NCI-H1092 (cell line): ENCODE measurements around the gene ADPRHL1.

Experiments used
- DNase-seq: peaks from one replicate; lab custom pipeline; 2025; lab: John Stamatoyannopoulos, UW

The ADPRHL1 gene

DNA sequence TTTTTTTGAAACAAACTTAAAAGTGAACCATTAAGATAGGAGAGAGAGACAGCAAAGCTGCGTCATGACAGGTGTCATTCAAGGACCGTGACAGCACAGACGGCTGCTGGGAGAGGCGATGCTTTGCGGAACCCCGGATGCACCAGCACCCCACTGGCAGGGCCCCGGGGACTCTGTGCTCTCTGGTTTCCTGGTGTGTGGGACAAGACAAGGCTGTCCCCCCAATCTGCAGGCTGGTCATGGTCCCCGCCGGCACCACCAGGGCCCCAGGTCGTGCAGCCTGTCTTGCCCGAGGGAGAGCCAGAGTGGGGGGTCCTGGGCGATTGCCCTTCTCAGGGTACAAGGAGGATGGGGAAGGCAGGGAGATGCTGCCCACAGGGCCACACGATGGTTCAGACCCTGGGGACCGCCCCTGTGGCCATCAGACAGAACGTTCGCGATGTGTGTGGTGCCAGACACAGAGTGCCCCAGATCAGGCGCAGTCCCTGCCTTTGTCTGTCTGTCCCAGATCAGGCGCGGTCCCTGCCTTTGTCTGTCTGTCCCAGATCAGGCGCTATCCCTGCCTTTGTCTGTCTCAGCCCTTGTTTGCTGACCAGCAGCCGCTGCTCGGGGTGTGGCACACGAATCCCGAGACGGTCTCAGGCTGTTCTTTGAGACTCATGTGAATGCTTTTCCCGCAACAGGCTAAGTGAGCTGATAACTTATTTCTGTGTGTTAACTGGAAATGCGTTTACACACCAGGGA is 36.1 kb downstream of the ADPRHL1 start:
- DNase-seq, result no peak

DNA sequence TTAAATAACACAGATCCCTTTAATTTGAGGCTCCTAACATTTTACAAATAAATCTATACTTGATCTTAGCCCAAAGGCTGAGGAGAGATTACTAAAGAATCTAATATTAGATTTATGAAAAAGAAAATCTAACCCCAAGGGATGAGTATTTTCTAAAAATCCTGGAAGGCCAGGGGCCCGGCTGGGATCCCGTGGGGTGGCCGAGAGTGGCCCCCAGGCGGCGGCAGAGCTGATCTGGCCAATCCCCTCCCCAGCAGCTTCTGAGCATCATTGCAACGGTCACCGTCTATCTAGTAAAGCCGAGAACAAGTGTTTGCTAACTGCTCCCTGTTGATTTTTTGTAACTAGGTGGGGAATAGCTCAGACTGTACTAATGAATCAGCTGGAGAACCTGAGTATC is 37.5 kb downstream of the ADPRHL1 start:
- DNase-seq, result no peak

DNA sequence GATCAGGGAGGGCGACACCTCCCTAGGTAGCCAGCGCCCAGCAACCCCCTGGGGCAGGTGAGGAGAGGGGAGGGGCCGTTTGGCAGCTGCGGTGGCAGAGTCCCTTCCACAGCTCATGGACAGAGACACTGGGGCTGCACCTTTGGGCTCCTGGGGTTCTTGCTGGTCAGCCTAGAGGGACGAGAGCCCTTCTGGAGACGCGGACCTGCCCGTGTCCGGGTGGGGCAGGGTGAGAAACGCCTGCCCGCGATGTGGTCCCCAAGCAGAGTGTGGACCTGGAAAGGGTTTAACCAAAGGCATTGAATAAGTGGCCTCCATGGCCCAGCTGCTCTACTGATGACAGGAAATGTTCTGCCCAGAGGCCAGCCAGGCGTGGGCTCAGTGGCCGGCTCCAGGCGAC is 38.3 kb downstream of the ADPRHL1 start:
- no peak for DNase-seq

DNA sequence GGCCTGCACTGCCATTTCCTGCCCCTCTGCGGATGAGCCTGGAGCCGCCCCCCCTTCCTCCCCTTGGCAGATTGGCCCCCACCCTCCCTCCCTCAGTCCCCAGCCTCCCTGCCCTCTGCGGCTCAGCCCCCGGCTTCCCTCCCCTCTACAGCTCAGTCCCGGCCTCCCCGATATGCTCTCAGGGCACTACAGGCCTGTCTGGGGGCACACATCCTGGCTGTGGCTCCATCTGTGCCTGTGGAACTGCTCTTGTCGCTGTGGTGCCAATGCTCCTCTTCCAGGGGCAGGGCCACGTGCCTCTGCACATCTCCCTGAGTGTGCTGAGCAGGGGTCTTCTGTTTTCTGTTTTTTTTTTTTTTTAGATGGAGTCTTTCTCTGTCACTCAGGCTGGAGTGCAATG is 39.0 kb downstream of the ADPRHL1 start:
- DNase-seq, result no peak

DNA sequence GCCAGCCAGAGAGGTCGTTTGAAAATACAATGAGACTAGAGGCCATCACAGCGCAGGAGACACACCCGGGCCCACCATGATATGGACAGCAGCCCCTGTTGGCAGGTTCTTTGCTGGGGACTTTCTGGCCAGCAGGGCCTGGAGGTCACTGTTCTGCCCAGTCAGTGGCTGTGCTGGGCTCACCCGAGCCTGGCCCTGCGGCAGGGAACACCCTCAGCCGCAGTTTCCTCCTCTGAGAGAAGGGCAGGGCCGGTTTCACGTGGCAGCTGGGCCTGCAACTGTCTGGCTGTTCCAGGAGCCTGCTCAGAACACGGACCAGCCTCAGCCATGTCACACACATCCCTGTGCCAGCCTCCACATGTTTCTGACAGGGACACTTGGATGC is 39.4 kb downstream of the ADPRHL1 start:
- DNase-seq, result no peak

DNA sequence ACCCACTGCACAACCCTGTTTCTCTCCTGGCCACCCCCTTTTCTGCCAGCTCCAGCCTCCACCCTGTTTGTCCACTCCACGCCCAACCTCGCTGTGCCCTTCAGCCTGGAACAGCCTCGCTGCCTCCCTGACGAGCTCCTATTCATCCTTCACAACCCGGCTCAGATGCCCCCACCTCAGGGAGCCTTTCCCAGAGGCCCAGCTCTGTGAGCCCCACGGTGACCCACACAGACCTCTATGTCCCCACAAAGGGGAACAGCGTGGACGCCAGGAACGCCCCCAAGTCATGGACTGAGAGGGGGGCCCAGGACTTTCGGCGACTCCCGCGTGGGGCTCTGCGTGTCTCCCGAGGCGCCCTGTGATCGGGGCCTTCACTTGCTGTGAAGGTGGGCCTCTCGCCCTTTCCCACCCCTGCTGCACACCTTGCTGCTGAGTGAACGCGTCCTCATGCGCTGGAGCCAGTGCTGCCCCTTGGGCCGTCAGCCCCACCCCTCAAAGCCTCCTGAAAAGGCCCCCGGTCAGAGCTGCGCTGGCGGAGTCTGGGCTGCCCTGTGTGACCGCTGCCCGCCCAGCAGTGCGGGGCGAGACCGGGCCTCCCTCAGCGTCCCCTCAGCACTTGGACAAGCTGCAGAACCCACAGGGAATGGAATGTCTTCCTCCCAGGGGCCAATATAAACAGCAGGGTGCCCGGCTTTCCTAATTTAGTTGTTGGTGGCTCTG is 40.0 kb downstream of the ADPRHL1 start:
- DNase-seq, result no peak

DNA sequence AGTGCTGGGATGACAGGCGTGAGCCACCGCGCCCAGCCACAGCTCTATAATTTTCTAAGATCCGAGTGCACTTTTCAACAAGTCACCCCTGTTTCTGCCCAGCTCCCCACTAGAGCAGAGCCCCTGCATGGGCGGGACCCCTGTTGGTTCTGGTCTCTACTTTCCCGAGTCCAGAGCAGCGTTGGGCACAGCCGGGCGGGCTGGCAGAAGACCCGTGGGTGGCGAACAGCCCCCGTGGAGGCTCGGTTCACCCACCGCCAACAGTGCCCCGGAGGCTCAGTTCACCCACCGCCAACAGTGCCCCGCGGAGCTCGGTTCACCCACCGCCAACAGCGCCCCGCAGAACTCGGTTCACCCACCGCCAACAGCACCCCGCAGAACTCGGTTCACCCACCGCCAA is 40.8 kb downstream of the ADPRHL1 start:
- no peak for DNase-seq

DNA sequence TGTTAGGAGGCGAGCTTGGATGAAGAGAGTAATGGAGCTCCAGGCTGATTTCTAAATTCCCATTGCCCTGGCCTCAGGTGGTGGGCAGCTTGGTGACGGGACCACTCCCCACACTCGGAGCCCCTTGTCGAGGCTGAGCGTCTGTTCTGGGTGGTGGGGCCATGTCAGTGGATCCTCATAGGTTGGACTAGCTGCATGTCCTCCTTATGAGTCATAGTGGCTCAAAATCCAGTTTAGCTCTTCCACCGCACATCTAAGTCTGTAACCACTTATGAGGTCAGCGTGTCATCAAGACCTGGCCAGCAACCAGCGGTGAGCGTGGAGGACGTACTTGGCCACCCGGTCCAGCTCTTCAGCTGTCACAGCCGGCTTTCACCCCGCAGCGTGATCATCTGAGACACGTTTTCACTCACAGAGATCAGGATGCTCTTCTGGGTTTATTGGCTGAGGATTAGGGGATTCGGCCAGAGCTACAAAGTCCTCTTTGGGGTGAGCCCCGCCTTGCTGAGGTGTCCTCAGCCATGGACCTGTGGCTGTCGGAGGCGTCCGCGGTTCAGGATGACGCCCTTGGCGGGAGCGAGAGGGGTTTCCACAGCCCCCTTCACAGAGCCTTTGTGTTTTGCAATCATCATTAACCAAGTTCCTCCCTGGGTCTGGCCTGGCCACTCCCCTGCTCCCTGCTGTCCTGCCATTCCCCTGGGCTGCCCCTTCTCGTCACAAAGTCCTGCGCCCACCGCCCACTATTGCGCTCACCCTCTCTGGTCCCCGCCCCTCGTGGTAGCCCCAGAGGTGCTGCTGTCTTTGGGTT is 41.9 kb downstream of the ADPRHL1 start:
- no peak for DNase-seq

DNA sequence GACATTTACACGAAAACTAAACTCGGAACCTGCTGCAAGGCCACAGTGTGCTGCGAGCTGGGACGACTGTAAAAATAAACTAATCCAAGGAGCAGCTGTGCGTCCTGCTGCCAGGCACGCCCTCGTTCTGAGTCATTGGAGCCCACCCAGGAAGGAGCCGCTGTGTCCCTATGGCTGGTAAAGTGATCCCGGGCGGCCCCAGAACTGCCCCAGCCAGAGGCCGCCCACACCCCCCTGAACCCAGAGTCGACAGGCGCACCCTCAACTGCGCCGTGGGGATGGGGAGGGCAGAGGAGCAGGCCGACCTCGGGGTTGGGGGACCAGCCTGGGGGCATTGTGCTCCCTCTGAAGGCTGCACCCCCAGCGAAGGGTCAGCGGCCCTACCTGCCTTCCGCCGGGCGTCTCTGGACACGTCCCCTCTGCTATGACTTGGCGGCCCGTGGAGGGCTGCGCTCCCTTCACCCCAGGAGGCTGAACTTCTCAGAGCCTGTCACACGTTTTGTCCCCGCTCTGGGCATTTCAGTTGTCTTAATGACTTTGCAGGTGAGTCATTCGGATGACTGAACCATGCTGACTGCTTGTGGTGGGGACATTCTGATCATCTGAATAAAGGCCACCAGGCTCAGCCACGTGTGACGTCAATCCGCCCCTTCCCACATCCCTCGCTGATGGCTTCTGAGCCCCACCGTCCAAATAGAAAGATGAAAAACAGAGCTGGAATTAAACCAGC is 42.7 kb downstream of the ADPRHL1 start:
- no peak for DNase-seq

DNA sequence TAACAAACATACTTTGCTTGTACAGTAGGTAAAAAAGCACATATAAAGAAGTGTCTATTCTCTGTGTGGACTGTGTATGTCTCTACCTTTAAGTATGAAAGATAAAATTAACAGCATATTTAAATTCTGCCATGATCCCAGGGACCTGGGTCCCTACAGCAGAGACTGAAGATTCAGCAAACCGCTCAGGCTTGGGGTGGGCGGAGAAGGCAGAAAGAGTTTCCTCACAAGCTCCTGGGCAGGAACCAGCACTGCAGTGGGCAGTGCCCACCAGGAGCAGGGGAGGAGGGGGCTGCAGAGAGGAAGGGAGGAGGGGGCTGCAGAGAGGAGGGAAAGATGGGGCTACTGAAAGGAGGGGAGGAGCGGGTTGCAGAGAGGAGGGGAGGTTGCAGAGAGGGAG is 44.7 kb downstream of the ADPRHL1 start:
- no peak for DNase-seq

DNA sequence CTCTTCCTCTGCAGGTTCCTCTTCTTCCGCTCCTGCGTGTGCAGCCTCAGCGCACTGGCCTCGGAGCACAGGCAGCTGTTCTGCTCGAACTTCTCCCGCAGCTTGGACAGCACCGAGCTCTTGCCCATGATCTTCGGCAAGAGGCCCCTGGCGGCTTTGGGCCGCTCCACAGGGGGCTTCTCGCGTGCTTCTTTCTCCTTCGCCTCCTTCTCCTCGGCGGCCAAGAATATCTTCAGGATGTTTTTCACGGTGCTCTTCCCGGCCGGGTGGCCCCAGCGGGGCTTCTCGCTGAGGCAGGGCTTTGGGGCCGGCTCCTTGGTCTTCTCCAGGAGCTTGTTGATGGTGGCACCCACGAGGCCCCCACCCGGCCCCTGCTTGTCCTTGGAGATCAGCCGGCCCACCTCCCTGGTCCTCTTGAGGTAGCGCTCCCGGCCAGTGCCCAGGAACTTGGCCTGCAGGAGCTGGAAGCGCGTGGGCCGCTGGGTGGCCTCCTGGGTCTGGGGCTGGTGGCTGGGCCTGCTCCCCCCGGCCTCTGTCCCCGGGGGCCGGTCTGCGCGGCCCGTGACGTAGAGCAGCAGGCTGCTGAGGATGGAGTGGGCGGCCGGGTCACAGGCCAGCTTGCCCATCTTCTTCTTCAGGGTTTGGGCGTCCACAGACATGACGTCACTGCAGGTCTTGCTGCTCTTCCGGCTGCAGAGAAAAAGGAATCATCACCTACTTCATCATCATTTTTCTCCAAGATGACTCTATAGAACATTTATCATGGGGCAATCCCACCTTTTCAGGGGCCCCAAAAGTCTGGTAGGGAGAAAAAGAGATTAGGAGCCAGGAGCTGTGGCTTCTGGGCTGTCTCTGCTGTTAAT is 45.5 kb downstream of the ADPRHL1 start:
- no peak for DNase-seq

DNA sequence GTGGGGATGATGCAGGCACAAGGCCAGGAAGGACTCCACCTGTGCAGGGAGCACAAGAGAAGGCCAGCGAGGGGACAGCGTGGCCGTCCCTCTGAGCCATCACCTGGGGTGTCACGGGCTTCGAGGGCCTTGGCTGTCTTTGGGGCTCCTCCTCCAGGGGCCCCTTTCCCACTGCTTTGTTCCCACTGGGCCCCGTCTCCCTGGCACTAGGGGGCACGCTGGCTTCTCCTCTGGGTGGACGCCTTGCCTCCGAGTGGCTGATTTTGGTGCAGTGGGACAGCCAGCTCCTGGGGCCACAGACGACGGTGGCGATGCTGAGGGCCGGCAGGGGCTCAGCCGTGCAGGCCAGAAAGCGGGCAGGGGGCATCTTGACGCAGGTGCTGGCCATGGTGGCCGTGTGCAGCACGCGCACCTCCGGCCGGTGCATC is 46.2 kb downstream of the ADPRHL1 start:
- no peak for DNase-seq

DNA sequence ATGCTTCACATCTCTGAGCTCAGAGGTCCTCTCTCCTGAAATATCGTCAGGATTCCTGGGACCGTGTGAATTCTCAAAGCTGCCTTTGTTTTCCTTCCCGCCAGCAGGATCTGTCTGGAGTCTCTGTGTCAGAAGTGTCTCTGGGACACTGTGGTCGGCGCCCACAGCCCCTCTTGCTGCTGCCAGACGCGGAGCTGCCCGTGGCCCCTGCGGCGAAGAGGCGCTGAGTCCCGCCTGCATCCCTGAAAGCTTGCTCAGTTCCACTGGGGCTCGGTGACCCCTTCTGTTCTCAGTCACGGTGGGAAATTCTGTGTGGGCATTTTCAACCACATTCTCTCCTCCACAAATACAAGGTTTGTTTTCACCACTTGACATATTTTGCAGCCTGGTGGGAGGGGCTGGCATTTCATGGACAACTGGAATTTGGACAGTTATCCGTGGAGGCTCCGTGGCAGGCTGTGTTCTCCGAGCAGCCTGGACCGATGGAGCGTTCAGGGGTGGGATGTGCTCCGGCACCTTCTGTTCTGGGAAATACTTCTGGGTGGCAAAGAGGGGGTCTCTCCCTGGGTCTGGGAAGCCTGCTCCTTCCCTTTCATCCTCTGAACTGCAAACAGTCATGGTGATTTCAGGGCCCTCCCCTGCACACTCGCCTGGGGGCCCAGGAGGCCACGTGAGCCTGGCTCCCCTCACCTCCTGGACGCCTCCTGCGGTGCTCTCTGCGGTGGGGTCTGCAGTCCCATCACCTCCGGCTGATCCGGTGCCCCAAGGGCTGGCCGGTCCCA is 46.8 kb downstream of the ADPRHL1 start:
- no peak for DNase-seq

DNA sequence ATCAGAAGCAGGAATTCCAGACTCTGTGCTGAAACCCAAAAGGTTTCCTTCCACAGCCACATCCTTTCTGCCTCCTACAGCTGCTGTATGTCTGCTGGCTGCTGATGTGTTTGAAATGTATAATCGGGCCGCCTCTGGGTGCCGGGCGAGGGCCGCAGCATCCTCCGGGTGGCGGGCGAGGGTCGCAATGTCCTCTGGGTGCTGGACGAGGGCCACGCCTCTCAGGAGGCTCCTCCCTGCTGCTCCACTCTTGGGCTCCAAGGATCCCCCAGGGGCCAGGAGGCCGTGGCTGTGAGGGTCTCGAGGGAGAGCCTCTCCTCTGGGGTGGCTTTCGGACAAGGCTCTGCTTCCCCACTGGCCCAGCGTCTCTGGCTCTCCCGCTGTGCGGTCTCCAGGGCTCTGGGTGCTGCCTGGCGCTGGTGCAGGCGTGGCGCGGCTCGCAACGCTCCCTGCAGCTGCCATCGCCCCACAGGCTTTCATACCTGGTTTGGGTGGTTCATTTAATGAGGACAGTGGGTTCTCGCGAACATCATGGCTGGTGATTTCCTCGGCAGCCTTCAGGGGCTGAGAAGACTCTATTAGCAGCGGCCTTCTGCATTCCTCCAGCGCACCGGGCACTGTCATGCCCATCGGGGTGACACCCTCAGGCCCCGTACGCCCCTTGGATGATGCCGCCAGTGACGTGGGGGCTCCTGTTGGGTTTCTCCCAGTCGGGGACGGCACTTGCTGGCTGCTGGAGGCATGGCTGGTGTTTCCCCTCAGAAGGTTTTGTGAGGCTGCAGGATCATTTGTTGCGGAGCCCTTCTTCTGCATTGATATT is 47.6 kb downstream of the ADPRHL1 start:
- peak; percentile 82 for DNase-seq

DNA sequence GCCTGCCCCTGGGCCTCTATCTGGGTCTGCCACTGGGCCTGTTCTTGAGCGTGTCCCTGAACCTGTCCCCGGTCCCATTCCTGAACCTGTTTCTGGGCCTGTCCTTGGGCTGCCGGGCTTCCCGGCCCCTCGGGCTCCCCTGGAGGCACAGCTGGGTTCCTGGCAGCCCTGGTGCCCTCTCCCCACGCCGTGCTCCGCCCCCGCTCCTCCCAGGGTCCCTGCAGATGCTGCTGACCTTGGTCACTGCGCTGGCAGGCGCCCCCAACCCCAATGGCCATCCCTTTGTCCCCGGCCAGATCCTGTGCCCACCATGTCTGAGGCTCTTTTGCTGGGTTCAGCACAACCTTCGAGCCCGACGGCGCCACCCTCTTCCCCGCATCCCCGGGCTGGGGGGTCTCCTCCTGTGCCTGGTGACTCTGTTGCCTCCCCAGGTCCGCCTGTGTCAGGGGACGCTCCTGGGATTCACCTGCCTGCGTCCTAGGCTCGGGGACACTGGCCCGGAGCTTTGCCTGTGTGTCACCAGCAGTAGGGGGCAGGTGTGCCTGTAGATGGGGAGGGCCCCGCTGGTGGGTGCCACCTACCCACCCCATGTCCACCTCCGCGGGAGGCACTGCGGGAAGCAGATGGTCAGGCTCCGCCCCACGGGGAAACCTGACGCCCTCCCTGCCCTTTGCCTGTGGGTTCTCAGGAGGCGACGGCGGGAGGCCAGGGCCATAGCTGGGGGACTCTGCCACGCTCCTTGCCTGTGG is 48.4 kb downstream of the ADPRHL1 start:
- DNase-seq, result peak; percentile 51

DNA sequence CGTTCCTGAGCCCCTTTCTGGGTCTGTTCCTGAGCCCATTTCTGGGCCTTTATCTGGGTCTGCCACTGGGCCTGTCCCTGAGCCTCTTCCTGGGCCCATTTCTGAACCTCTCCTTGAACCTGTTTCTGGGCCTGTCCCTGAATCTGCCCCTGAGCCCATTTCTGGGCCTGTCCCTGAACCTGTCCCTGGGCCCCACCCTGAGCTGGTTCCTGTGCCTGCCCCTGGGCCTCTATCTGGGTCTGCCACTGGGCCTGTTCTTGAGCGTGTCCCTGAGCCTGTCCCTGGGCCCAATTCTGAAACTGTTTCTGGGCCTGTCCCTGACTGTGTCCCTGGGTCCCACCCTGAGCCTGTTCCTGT is 48.9 kb downstream of the ADPRHL1 start:
- DNase-seq, result no peak

DNA sequence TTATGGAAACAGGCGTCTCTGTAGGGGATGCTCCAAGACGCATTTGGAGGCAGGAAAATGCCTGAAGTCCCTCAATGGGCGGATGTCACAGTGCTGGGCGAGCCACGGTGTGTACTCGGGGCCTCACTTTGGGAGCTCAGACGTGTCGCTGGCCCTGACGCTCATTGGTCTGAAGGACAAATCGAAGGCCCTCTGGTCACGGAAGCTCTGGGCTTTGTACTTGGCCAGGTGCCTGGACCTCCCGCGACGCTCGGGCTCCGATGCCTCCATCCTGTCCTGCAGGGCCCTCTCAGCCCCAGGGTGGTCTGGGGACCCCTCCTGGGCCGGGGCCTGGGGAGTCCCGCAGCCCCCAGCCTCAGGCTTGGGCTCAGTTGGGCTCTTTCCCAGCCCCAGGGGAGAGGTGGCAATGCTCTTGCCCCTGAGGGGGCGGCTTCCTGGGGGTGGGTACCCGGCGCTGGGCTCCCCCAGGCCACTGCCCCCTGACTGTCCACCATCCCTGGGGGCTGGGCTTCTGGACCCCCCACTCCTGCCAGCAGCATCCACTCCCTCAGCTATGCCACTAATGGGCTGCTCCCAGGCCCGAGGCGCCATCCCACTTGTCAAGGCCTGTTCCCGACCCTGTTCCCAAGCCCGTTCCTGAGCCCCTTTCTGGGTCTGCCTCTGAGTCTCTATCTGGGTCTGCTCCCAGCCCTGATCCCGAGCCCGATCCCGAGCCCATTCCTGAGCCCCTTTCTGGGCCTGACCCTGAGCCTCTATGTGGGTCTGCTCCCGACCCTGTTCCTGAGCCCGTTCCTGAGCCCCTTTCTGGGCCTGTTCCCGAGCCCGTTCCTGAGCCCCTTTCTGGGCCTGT is 49.8 kb downstream of the ADPRHL1 start:
- DNase-seq, result no peak
